Kidney glomerular epithelial cell (primary cell): Measurements from ENCODE around the gene ZNF423.

Experiments
- DNase-seq: peaks from one replicate; lab custom pipeline; 2025; lab: John Stamatoyannopoulos, UW

ZNF423 gene

GRCh38 chr16:49552313-49552928, 303.5 kb downstream of the ZNF423 start:
- no peak for DNase-seq

GRCh38 chr16:49550666-49551065, 305.2 kb downstream of the ZNF423 start:
- no peak for DNase-seq

GRCh38 chr16:49550140-49550539, 305.8 kb downstream of the ZNF423 start:
- DNase-seq, result no peak

- no peak for DNase-seq
Measured at GRCh38 chr16:49548325-49548970, 307.5 kb downstream of the ZNF423 start.

- no peak for DNase-seq
Measured at GRCh38 chr16:49547448-49547847, 308.5 kb downstream of the ZNF423 start.

GRCh38 chr16:49546735-49547134, 309.2 kb downstream of the ZNF423 start:
- no peak for DNase-seq

- no peak for DNase-seq
Measured at GRCh38 chr16:49545741-49546448, 310.0 kb downstream of the ZNF423 start.

- no peak for DNase-seq
Measured at GRCh38 chr16:49545243-49545642, 310.7 kb downstream of the ZNF423 start.

GRCh38 chr16:49544828-49545227, 311.1 kb downstream of the ZNF423 start:
- DNase-seq, result no peak

GRCh38 chr16:49543631-49543946, 312.3 kb downstream of the ZNF423 start:
- no peak for DNase-seq

- DNase-seq, result no peak
Measured at GRCh38 chr16:49542946-49543630, 312.8 kb downstream of the ZNF423 start.

GRCh38 chr16:49542391-49542891, 313.5 kb downstream of the ZNF423 start:
- DNase-seq, result no peak

- DNase-seq, result no peak
Measured at GRCh38 chr16:49540836-49541235, 315.1 kb downstream of the ZNF423 start.

- DNase-seq, result no peak
Measured at GRCh38 chr16:49539758-49540157, 316.2 kb downstream of the ZNF423 start.

GRCh38 chr16:49537924-49538459, 317.9 kb downstream of the ZNF423 start:
- DNase-seq, result no peak

- DNase-seq, result no peak
Measured at GRCh38 chr16:49534901-49535610, 320.9 kb downstream of the ZNF423 start.

- DNase-seq, result no peak
Measured at GRCh38 chr16:49533422-49533821, 322.5 kb downstream of the ZNF423 start.

GRCh38 chr16:49532873-49533272, 323.0 kb downstream of the ZNF423 start:
- no peak for DNase-seq

- no peak for DNase-seq
Measured at GRCh38 chr16:49531931-49532840, 323.7 kb downstream of the ZNF423 start.

GRCh38 chr16:49531425-49531824, 324.5 kb downstream of the ZNF423 start:
- DNase-seq, result no peak
